CD4-positive, alpha-beta T cell treated with Interleukin-1 beta for 1 hour (primary cell): ENCODE measurements around the gene NINJ1.

Experiments used
- DNase-seq, 2 donors: peaks; one replicate each; pipeline ENCODE4 v3.0.0-alpha.2; 2020 to 2022

The NINJ1 gene

DNA sequence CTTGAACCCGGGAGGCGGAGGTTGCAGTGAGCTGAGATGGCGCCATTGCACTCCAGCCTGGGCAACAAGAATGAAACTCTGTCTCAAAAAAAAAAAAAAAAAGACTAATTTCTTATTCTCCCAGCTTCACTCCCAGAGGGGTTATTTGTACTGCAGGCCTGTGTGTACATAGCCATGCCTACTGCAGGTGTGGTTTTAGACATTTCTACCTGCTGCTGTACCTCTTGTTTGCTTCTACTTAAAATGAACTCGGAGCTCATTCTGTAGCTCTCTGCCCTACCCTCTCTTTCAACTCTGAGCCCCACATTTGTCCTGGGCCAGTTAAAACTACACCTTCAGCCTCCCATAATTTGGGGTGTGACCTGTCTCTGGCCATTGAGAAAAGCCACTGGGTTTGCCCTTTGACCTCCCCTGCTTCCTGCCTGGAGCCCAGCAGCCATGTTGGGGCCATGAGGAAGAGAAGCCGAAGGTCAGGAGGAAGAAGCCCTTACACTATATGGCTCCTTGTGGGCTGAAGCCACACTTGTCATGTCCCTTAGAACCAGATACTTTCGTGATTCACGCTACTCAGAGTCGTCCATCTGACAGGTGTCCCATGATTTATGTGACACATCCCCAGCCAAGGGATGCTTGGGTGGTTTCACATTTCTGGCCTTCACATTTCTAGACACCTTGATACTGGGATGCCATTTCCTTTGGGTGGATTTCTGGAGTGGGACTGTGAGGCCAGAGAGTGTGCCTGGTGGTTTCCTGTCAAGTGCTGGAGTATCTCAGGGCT is 47.4 kb downstream of the NINJ1 start:
- no peak for DNase-seq

DNA sequence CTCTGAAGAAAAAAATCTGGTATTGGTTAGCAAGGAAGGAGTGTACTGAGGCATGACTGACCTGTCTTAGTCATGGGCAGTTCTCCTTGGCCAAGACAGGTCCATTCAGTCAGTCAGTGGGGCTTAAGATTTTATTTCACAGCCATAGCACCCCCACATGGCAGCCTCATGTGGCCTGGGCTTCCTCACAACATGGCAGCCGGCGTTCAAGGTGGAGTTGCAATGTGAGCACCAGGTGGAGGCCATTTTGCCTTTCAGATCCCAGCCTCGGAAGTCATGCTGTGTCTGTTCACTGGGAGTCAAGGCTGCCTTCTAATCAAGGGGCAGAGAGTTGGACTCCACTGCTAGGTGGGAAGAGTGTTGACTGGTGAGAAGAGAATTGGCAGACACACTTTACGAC is 48.4 kb downstream of the NINJ1 start:
- no peak for DNase-seq

DNA sequence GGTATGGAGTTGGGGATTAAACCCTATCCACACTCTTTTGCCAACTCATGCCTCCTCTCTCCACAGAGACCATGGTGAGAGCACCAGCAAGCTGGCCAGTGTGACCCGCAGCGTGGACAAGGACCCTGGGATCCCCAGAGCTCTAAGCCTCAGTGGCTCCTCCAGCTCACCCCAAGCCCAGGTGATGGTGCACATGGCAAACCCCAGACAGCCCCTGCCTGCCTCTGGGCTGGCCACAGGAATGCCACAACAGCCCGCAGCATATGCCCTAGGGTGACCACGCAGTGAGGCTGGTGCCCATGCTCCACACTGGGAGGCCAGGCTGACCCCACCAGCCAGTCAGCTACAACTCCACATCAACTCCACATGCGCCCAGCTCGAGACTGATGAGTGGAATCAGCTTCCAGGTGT is 49.6 kb downstream of the NINJ1 start:
- DNase-seq = no peak

DNA sequence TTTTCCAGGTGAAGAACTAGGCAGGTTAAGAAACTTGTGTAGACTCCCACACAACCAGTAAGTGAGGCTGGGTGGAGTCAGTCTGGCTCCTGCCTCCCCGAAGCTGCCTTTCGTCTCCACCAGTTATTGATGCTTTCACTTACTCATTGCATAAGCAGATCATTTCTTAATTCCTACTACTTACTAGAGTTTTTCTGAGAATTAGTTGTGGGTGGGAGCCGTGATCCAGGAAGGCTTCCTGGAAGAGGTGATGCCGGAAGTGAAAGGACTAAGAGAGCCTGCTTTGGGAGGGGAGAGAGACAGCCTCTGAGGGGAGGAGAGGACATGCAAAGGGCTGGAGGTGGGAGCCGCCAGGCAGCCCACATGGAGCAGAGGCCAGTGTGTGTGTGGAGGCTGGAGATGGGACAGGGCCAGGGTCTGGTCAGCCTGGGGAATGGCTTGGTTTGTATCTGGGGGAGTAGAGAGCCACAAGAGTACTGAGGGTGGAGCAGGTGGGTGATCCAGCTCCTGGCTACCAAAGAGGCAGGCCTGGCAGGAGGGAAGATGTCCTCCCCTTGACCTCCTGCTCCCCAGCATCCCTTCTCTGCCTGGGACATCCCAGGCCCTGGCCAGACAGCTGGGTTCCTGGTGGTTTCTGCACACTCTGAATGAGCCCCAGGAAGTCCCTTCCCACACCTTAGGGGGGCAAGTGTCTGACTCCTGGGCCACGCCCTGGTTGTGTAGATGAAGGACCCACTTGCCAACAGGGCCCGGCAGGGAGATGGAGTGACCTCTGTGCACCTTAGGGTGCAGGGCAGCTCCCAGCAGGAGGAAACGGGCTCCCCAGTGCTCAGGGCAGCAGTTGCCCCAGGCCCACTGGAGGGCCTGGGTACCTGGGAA is 50.2 kb downstream of the NINJ1 start:
- DNase-seq = no peak

DNA sequence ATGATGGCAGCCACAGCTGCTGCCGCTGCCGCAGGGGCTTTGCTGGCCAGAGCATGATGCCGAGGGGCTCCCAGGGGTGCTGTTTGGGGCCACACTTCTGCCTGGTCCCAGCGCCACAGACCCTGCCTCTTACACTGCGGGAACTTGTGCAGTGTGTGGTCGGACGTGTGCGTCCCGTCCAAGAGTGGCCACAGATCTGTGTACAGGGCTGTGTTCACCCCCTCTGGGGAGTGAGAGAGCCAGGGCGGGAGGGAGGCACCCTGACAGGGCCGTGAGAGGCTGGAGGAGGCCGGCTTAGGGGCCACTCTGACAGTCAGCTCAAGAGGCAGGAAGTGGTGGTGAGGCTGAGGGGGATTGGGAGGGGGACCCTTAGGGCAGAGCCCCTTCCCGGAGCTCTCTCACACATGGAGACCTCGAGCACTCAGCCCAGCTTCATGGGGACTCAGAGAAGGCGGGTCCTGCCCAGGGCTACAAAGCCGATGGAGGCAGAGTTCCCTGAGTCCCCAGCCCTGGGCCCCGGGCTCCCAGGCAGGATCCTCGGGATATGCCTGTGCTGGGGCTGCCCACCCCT is 51.1 kb downstream of the NINJ1 start:
- no peak for DNase-seq

DNA sequence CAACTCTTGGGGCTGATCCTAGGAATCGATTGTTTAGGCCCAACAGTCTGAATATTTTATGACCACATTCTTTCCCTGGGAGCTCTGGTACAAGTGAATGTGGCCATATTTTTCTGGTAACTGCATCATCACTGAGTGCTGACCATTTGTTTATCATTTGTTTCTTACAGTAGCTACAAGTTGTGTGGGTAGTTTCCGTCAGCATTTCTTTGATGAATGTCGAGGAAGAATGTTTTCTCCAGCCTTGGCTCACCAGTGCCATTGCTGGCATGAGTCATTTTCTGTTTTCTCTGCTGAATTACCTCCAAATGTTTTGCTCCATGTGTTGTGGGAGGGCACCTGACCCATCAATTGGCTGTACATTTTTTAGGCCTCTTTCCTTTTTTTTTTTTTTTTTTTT is 52.1 kb downstream of the NINJ1 start:
- DNase-seq = no peak

DNA sequence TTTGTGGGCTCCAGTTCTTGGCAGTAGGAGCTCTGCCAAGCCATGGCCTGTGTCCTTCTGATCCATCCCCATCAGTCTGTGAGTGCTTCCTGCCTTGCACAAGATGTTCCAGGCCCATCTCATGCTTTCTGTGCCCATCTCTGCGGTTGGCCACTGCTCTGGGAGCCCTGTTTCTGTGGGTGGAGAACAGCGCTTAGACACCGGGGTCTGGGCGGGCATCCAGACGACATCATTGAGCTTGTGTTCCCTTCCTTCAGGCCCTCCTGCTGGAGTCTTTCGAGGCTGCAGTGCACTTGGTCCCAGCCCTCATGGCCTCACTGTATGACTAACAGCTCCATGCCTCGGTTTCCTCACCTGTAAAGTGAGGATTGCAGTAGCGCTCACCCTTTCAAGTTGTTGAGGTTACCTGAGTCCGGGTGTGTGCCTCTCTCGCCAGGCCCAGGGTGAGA is 52.9 kb downstream of the NINJ1 start:
- DNase-seq = no peak

DNA sequence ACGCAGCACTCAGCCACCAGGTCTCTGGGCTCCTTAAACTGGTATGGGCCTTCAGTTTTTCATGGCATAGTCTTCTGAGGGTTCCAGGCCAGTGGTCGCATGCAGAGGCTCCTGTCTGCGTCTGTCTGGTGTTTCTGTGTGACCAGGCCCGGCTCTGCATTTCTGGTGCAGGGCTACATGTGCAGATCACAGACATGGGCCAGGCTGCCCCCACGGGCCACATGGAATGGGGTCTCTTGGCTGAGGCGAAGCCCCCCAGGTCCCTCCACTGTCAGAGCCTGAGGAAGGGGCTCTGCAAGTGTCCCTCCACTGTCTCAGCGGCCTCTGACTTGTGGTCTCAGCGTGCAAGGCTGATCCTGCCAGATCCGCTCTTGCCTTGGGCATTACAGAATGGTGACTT is 53.6 kb downstream of the NINJ1 start:
- DNase-seq = no peak

DNA sequence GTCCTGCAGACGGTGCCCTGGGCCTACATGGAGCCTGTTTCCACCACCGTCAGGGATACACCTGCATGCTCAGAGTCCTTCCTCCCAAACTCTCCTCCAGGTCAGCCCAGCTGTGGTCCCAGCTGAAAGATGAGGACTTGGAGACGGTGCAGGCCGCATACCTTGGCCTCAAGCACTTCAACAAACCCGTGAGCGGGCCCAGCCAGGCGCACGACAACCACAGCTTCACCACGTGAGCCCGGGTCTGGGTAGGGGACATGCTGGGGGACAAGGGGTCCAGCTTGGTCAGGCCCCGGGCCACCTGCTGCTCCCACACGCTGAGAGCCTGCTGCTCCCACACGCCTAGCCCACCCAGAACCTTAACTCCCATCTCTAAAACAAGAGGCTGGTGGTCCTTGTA is 54.7 kb downstream of the NINJ1 start:
- DNase-seq = no peak

DNA sequence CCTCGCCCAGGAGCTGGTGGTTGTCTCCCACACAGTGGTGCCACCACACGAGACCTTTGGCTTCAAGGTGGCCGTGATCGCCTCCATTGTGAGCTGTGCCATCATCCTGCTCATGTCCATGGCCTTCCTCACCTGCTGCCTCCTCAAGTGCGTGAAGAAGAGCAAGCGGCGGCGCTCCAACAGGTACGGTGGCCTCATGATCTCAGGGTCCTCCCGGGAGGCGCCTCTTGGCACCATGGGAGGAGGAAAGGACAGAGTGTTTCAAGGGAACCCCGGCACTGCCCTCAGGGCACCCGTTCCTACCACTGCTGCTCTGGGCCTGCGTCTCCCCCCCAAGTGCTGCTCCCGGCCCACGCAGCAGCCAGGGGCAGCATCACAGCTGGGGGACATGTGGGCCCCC is 56.2 kb downstream of the NINJ1 start:
- no peak for DNase-seq

DNA sequence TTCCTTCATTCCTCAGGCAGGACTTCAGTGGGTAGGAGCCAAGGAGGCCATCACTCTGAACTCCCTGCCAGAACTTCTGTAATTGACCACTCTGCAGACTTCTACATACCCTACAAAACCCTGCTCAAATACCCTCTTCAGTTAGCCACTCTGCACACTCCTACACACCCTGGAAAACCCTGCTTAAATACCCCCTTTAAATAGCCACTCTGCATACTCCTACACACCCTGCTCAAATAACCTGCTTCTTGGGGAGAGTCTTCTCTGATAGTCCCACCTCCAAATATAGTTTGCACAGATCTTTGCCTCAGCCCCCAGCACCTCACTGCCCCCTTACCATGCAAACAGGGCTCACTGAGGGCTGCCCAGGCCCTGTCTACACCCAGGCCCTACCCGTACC is 56.7 kb downstream of the NINJ1 start:
- no peak for DNase-seq

DNA sequence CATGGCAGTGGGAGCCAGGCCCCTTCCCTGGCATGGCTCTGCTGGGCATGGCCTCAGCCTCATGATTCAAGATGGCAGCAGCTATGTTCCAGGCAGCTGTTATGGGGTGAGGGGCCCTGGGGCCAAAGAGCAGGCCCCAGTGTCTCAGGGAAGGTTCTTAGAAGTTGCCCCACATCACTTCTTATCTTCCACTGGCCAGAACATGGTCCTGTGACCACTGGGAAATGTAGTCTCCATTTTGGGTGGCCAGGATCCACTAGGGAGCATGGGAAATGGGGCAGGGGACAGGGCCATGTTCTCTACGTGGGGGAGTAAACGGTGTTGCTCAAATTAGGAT is 57.3 kb downstream of the NINJ1 start:
- DNase-seq = no peak

DNA sequence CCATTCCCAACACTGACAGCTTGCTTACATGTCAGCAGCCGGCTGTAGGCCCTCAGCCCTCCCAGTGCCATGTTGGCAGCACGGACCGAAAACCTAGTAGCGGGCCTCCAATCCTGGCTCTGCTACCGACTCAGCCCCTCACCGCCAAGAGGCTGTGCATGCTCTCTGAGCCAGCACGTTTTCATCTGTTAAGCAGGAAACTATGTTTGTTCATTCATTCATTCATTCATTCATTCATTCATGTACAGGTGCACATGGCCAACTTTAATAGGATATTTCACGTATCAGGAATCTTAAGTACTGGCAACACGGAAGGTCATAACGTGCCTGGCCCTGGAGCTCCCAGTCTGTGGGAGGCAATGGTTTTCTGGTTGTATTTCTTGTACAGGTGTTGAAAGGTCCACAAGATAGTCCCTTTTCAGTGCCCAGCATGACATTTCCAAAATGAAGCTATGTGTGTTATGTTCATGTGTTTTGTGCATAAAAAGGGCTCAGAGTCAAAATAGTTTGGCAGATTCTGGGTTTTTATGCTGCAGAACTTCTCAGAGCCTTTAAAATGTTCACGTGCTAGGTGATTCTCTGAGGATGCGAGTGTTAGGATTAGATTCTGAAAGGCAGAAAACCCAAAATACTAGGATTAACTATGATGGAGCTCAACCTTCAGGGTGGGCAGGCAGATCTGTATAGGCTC is 57.8 kb downstream of the NINJ1 start:
- DNase-seq = no peak

DNA sequence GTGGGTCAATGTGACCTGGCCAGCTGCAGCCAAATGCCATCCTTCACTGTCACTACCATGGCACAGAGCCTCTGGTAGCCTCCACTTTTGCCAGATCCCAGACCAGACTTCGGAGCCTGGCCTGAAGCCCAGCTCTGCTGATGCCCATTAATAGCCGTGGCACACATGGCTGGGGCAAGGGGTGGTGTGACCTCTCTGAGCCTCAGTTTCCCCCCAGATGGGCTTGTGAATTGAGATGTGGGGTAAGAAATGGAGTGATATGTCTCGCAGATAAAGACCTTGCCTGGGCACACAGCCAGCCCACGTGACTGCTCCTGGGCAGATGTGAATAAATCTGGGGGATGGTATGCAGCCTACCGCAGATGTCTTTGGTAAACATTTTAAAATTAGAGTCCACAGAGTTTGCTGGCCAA is 61.7 kb downstream of the NINJ1 start:
- no peak for DNase-seq
